Esophagus muscularis mucosa (tissue), 4 donors: Measurements from ENCODE around the gene GPC4.

ENCODE experiments used
- CTCF ChIP-seq, 3 experiments: fragments of 200-600 bp in 2 of 3; fragments of 450-650 bp in 1 of 3; sonication (generic) in 2 of 3; IDR thresholded peaks; one replicate each; pipeline ENCODE4 v1.5.1; 2017 to 2019; ENCODE audit warnings: antibody characterized with exemption in 3 of 3, mild to moderate bottlenecking in 2 of 3, moderate library complexity in 1 of 3
- EP300 ChIP-seq: sonication (generic); formaldehyde crosslinking; IDR thresholded peaks from one replicate; pipeline ENCODE4 v1.6.1; 2017; ENCODE audit warnings: antibody characterized with exemption
- POLR2A ChIP-seq: fragments of 450-650 bp; IDR thresholded peaks from one replicate; pipeline ENCODE4 v1.6.1; 2017; ENCODE audit warnings: antibody characterized with exemption, moderate library complexity, mild to moderate bottlenecking, low read depth
- POLR2AphosphoS5 ChIP-seq, 2 donors: sonication (generic); formaldehyde crosslinking; IDR thresholded peaks; one replicate each; pipeline ENCODE4 v1.6.1; 2017; ENCODE audit warnings: antibody characterized with exemption in 2 of 2

GRCh38 chrX:133412665-133413064 lies 2.6 kb downstream of the GPC4 start:
- TF ChIP-seq CTCF (IDR thresholded peaks at IDR 0.05): no peak
- TF ChIP-seq POLR2A: no peak
- TF ChIP-seq POLR2AphosphoS5 (IDR thresholded peaks at IDR 0.05): no peak
- no peak for TF ChIP-seq EP300
